NCI-H2227 (cell line): ENCODE data around the gene PTPRR.
A peak's percentile ranks its signal among the peaks of the same experiment; 100 is the strongest.

Experiments used
- DNase-seq: peaks from one replicate; lab custom pipeline; 2025; ENCODE audit not compliant: unreplicated experiment; lab: John Stamatoyannopoulos, UW

PTPRR gene

GRCh38 chr12:70609739-70610491, 310.6 kb downstream of the PTPRR start:
- peak; percentile 28 for DNase-seq

- DNase-seq, result no peak
Measured at GRCh38 chr12:70609203-70609602, 311.3 kb downstream of the PTPRR start.

- DNase-seq, result no peak
Measured at GRCh38 chr12:70608184-70608583, 312.4 kb downstream of the PTPRR start.

GRCh38 chr12:70607107-70607506, 313.4 kb downstream of the PTPRR start:
- no peak for DNase-seq

GRCh38 chr12:70605976-70606375, 314.6 kb downstream of the PTPRR start:
- DNase-seq, result no peak

DNA sequence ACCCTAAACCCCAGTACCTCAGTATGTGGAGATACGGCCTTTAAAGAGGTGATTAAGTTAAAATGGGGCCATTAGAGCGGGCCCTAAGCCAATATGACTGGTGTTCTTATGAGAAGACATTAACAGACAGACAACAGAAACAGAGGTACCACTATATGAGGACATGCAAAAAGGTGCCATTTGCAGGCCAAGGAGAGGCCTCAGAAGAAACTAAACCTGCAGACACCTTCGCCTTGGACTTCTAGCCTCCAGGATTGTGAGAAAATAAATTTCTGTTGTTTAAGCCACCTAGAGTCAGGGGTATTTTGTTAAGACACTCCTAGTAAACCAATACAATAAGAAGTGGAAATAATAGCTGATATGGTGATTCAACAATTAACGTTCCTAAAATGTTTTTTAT, 315.9 kb downstream of the PTPRR start:
- DNase-seq, result no peak

GRCh38 chr12:70603044-70603443, 317.5 kb downstream of the PTPRR start:
- DNase-seq, result no peak

DNA sequence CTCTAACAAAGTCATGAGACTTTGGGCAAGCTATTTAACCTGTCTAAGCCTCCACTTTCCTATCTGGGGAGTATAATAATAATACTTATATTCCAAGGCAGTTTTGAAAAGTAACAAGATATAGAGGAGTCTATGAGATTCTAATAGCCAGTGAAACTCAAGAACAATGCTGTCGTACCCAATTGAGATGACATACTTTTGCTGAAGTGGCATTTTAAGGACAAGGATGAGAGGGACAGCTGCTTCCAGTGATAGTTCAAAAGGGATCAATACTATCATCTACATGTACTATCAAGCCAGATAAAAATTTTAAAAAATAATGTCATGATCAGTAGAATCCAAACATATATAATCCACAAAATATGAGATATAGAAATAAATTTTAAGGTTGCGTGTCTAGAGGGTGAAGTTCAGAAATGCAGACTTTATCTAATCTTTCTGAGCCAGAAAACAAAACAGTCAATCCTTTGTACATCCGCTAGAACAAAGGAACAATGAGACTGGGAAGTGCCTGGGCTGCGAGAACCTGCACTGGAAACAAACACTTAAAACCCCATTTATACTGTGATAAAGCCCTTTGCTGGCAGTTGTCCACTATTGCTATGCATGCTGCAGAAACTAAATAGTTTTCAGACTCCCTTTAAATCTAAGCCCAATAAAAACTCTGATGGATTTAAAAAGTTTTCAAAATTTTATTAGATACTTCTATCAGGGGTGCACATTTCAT, 321.9 kb downstream of the PTPRR start:
- no peak for DNase-seq

- DNase-seq, result no peak
Measured at GRCh38 chr12:70592664-70593063, 327.9 kb downstream of the PTPRR start.

DNA sequence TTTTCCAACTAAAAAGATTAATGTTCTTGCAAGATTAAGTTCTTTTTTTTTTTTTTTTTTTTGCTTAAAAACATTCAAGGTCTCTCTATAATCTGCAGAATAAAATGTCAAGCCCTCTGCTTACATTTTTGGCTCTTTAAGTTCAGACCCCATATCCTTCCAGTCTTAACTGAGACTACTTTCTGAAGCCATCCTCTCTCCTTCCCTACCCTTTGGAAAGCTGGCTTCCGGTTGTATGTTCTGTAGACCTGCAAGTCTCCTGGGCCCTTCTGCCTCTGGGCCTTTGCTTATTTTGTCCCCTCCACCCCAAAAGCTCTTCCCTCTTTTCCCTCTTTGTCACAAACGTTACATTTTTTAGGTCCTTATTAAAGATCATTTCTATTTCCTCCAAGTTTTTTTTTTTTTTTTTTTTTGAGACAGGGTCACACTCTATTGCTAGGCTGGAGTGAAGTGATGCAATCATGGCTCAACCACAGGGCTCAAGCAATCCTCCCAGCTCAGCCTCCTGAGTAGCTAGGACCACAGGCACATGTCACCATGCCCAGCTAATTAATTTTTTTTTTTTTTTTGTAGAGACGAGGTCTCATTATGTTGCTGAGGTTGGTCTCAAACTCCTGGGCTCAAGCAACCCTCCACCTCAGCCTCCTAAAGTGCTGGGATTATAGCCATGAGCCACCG, 329.9 kb downstream of the PTPRR start:
- DNase-seq, result no peak

DNA sequence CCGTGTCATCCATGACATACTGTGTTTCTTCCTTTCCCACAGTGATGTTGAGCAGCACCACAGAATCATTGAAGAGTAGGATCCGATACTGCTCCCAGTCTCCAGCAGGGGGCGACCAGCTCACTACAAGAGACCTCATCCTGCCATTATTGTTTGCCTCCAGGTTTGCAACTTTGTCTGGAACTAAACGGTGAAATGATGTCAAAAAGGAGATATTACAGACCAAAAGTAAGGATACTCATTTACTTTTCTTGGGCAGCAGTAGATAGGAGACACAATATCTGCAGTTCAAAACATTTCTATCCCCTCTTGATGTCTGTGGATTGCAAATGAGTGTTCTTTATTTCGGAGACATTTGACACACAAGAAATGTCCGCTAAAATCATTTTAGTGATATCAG, 330.5 kb downstream of the PTPRR start:
- DNase-seq, result peak; percentile 75
